GM21528 (cell line): ENCODE results near the gene PPFIBP2.
A peak's percentile ranks its signal among the peaks of the same experiment; 100 is the strongest.

Experiments
- ATAC-seq: cut with Tn5 transposase; IDR thresholded peaks from one replicate; pipeline ENCODE4 v1.9.1; 2021; ENCODE audit warnings: mild to moderate bottlenecking, moderate library complexity; ENCODE audit not compliant: unreplicated experiment, low FRiP score

Gene PPFIBP2

GRCh38 chr11:7677796-7678201, 164.0 kb downstream of the PPFIBP2 start:
- ATAC-seq: no peak

DNA sequence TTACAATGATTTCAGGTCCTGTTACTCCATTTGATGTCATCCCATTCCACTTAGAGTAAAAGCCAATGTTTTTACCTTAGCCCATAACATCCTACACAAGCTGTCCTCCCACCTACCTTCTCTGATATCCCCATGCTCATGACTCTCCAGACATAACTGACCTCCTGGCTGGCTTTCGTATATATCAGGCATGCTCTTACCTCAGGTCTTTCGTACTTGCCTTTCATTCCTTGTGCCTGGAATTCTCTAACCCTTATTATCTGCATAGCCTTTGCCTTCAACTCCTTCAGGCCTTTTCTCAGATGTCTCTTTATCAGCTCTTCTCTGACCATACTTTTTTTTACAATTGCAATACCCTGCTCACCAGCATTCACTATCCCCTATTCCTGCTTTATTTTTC, 169.8 kb downstream of the PPFIBP2 start:
- no peak for ATAC-seq

- ATAC-seq: no peak
Measured at GRCh38 chr11:7686761-7687160, 173.0 kb downstream of the PPFIBP2 start.

DNA sequence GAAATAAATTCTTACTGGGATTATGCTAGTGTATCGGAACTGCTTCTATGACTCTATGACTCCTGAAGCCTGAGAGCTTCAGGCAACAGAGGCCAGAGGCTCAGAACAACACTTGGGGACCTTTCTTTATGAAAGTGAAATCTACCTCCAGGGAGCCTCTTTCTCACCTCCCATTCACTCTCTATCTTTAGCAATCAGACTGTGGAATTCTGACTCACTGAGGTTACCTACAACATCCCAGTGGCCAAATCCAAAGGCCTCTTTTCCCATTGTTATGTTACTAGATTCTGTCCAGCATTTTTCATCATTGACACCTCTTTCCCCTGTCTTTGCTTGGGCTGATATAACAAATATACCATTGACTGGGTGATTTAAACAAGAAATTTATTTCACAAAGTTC, 173.6 kb downstream of the PPFIBP2 start:
- ATAC-seq: no peak

DNA sequence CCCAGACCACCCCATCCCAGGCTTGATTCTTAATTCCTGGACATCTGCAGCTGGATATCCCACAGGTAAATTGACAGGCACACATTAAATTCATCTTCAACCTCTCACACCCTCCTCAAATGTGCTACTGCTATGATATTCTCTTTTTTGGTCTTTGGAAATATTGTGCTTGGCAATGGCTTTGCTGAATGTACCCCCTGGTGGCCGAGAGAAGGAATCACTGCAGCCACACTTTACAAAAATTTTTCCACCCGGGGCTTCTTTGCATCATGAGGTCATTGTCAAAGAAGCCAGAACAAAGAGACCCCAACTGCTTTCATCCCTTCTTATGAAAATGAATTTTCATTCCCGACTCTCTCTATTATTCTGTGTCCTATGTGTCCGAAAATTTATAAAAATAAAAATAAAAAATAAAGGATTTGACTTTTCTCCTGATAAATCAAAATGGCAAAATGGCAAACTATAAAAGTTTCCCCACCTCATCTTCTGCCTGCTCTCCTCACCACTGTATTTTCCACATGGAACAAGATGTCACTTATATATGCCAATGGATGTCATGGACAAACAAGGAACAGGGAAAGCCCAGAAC, 174.5 kb downstream of the PPFIBP2 start:
- ATAC-seq: peak; percentile 70

- ATAC-seq: no peak
Measured at GRCh38 chr11:7689239-7689638, 175.4 kb downstream of the PPFIBP2 start.

- no peak for ATAC-seq
Measured at GRCh38 chr11:7690648-7691047, 176.8 kb downstream of the PPFIBP2 start.

DNA sequence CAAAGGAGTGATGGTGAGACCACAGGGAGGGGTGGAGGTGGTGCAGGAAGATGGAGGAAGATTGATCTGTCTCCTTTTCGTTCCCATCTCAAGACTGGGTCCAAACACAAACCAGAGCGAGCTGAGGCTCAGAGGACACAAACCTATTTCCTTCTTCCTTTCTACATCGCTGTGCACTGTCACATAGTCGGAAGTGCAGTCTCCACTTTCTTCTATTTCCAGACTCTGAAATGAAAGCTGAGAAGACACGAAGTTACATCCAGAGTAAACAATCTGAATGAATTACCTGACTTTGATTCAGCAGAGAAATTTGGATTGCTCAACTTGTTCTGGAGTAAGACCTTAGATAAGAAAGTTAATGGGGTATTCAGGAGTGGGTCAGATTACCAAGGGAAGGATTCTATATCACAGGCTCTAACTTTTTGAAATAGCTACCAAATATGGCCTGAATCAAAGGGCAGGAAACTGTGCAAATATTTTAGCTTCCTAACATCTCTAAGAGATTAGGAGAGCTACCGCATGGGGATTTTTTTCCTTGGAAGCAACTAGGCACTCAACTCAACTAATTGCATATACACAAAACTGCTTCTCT, 178.1 kb downstream of the PPFIBP2 start:
- no peak for ATAC-seq

GRCh38 chr11:7692426-7692825, 178.6 kb downstream of the PPFIBP2 start:
- ATAC-seq: no peak

- ATAC-seq: no peak
Measured at GRCh38 chr11:7694235-7694634, 180.4 kb downstream of the PPFIBP2 start.

DNA sequence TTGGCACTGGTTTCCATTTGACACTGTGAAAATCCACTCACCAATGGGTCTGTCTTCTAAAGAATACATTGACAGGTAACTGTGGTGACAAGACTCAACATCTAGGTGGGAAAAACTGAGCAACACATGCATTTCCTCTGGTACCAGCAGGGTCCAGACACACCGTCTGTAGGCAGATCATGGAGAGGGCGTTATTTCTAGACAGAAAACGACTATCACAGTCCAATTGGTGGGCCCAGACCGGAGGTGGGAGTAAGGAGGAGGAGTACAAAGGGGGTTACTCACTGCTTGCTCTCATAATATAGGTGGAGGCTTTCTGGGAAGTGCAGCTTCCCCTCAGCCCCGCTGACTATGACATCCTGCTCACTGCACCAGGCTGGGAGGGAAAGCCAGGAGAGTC, 182.6 kb downstream of the PPFIBP2 start:
- ATAC-seq: no peak
